ENCODE results near the gene LRPPRC. TPM values are rescaled to one million over a fixed set of nuclear protein-coding genes. Genes with fewer than 3 reads are reported as not detected.
"Not testable (repeated sequence)": the region's sequence is repeated elsewhere in the genome, so short reads cannot be mapped to it uniquely, and the experiment has no call there.

The LRPPRC gene
- total RNA-seq, 1 donor from 2014 or later, result 179 TPM

- Mint-ChIP-seq H3K27me3 (no peaks in the 10 kb centered on the region), H3K4me3 (no peak overlapping the region), H3K27ac (no peak overlapping the region), H3K4me1 (peaks cover 10% of the 10 kb centered on the region), H3K9me3 (no peaks in the 10 kb centered on the region), H3K36me3 (ENCODE audit: low read depth) (peaks cover 46% of the 10 kb centered on the region)
- intact Hi-C loops (cut with micrococcal nuclease), result no loop called here
- DNase-seq, result no peak
Observed at GRCh38 chr2:43925431-43925830, 70.4 kb downstream of the LRPPRC start.

- H3K4me1 Mint-ChIP-seq, result peaks cover 10% of the 10 kb centered on the region
- no peak overlapping the region for H3K4me3 Mint-ChIP-seq
- H3K27me3 Mint-ChIP-seq, result no peaks in the 10 kb centered on the region
- DNase-seq, result no peak
- intact Hi-C loops (cut with micrococcal nuclease), result no loop called here
- H3K27ac Mint-ChIP-seq, result no peak overlapping the region
- H3K9me3 Mint-ChIP-seq, result no peaks in the 10 kb centered on the region
- H3K36me3 Mint-ChIP-seq (ENCODE audit: low read depth), result peaks cover 44% of the 10 kb centered on the region
Observed at GRCh38 chr2:43924463-43924862, 71.3 kb downstream of the LRPPRC start.

GRCh38 chr2:43911136-43911790 lies 84.5 kb downstream of the LRPPRC start:
- H3K27me3 Mint-ChIP-seq; H3K9me3 Mint-ChIP-seq; H3K4me1 Mint-ChIP-seq; DNase-seq; H3K4me3 Mint-ChIP-seq; intact Hi-C loops (cut with micrococcal nuclease); H3K27ac Mint-ChIP-seq: not testable (repeated sequence)
- peaks cover 53% of the 10 kb centered on the region for H3K36me3 Mint-ChIP-seq (ENCODE audit: low read depth)

- H3K4me1 Mint-ChIP-seq, result peaks cover 3% of the 10 kb centered on the region
- peaks cover 51% of the 10 kb centered on the region for H3K36me3 Mint-ChIP-seq (ENCODE audit: low read depth)
- no peak overlapping the region for H3K4me3 Mint-ChIP-seq
- H3K9me3 Mint-ChIP-seq, result no peaks in the 10 kb centered on the region
- intact Hi-C loops (cut with micrococcal nuclease), result no loop called here
- H3K27ac Mint-ChIP-seq, result no peak overlapping the region
- no peaks in the 10 kb centered on the region for H3K27me3 Mint-ChIP-seq
- DNase-seq, result no peak
Observed at GRCh38 chr2:43906448-43907109, 89.2 kb downstream of the LRPPRC start.

GRCh38 chr2:43905871-43906270 lies 89.9 kb downstream of the LRPPRC start:
- no peak for DNase-seq
- no peak overlapping the region for H3K4me3 Mint-ChIP-seq
- intact Hi-C loops (cut with micrococcal nuclease), result no loop called here
- peaks cover 3% of the 10 kb centered on the region for H3K4me1 Mint-ChIP-seq
- no peaks in the 10 kb centered on the region for H3K27me3 Mint-ChIP-seq
- H3K9me3 Mint-ChIP-seq, result no peaks in the 10 kb centered on the region
- no peak overlapping the region for H3K27ac Mint-ChIP-seq
- peaks cover 48% of the 10 kb centered on the region for H3K36me3 Mint-ChIP-seq (ENCODE audit: low read depth)

- Mint-ChIP-seq H3K27me3 (no peaks in the 10 kb centered on the region), H3K36me3 (ENCODE audit: low read depth) (peaks cover 50% of the 10 kb centered on the region), H3K4me3 (no peak overlapping the region), H3K27ac (peak overlapping the region; percentile 25), H3K4me1 (peaks cover 3% of the 10 kb centered on the region), H3K9me3 (no peaks in the 10 kb centered on the region)
- DNase-seq, result no peak
- intact Hi-C loops (cut with micrococcal nuclease), result no loop called here
Observed at GRCh38 chr2:43905371-43905803, 90.4 kb downstream of the LRPPRC start.

- no peak for DNase-seq
- Mint-ChIP-seq H3K4me3 (no peak overlapping the region), H3K4me1 (no peaks in the 10 kb centered on the region), H3K9me3 (no peaks in the 10 kb centered on the region), H3K36me3 (ENCODE audit: low read depth) (peaks cover 48% of the 10 kb centered on the region), H3K27ac (no peak overlapping the region), H3K27me3 (no peaks in the 10 kb centered on the region)
- intact Hi-C loops (cut with micrococcal nuclease), result no loop called here
Observed at GRCh38 chr2:43899589-43899988, 96.2 kb downstream of the LRPPRC start.

- Mint-ChIP-seq H3K9me3 (no peaks in the 10 kb centered on the region), H3K36me3 (ENCODE audit: low read depth) (peaks cover 45% of the 10 kb centered on the region), H3K27me3 (no peaks in the 10 kb centered on the region), H3K4me3 (no peak overlapping the region), H3K4me1 (no peaks in the 10 kb centered on the region), H3K27ac (no peak overlapping the region)
- intact Hi-C loops (cut with micrococcal nuclease), result no loop called here
- DNase-seq, result peak; percentile 43
Observed at GRCh38 chr2:43898838-43899346, 96.9 kb downstream of the LRPPRC start.

GRCh38 chr2:43898134-43898837 lies 97.5 kb downstream of the LRPPRC start:
- intact Hi-C loops (cut with micrococcal nuclease), result no loop called here
- Mint-ChIP-seq H3K27ac (no peak overlapping the region), H3K4me3 (no peak overlapping the region), H3K4me1 (no peaks in the 10 kb centered on the region), H3K27me3 (no peaks in the 10 kb centered on the region), H3K9me3 (no peaks in the 10 kb centered on the region), H3K36me3 (ENCODE audit: low read depth) (peaks cover 48% of the 10 kb centered on the region)
- DNase-seq, result peak; percentile 55

- Mint-ChIP-seq H3K4me1 (no peaks in the 10 kb centered on the region), H3K27me3 (no peaks in the 10 kb centered on the region), H3K27ac (no peak overlapping the region), H3K36me3 (ENCODE audit: low read depth) (peaks cover 52% of the 10 kb centered on the region), H3K4me3 (no peak overlapping the region), H3K9me3 (no peaks in the 10 kb centered on the region)
- DNase-seq, result no peak
- intact Hi-C loops (cut with micrococcal nuclease), result no loop called here
Observed at GRCh38 chr2:43897492-43897891, 98.3 kb downstream of the LRPPRC start.

- intact Hi-C loops (cut with micrococcal nuclease), result no loop called here
- no peaks in the 10 kb centered on the region for H3K4me1 Mint-ChIP-seq
- no peak overlapping the region for H3K4me3 Mint-ChIP-seq
- no peaks in the 10 kb centered on the region for H3K27me3 Mint-ChIP-seq
- H3K9me3 Mint-ChIP-seq, result no peaks in the 10 kb centered on the region
- DNase-seq, result no peak
- peaks cover 58% of the 10 kb centered on the region for H3K36me3 Mint-ChIP-seq (ENCODE audit: low read depth)
- H3K27ac Mint-ChIP-seq, result no peak overlapping the region
Observed at GRCh38 chr2:43896906-43897305, 98.9 kb downstream of the LRPPRC start.

- Mint-ChIP-seq H3K27me3 (no peaks in the 10 kb centered on the region), H3K36me3 (ENCODE audit: low read depth) (peaks cover 72% of the 10 kb centered on the region), H3K4me3 (no peak overlapping the region), H3K4me1 (no peaks in the 10 kb centered on the region), H3K9me3 (no peaks in the 10 kb centered on the region), H3K27ac (no peak overlapping the region)
- intact Hi-C loops (cut with micrococcal nuclease), result no loop called here
- DNase-seq, result no peak
Observed at GRCh38 chr2:43894743-43895142, 101.0 kb downstream of the LRPPRC start.

- peaks cover 78% of the 10 kb centered on the region for H3K36me3 Mint-ChIP-seq (ENCODE audit: low read depth)
- H3K27me3 Mint-ChIP-seq, result no peaks in the 10 kb centered on the region
Observed at GRCh38 chr2:43890855-43891254, 104.9 kb downstream of the LRPPRC start.

GRCh38 chr2:43889416-43889815 lies 106.4 kb downstream of the LRPPRC start:
- Mint-ChIP-seq H3K9me3 (no peaks in the 10 kb centered on the region), H3K4me1 (peaks cover 7% of the 10 kb centered on the region), H3K4me3 (no peak overlapping the region), H3K36me3 (ENCODE audit: low read depth) (peaks cover 71% of the 10 kb centered on the region), H3K27ac (no peak overlapping the region), H3K27me3 (no peaks in the 10 kb centered on the region)
- intact Hi-C loops (cut with micrococcal nuclease), result no loop called here
- no peak for DNase-seq

More at GRCh38 chr2:43890855-43891254, 104.9 kb downstream of the LRPPRC start:
- Mint-ChIP-seq H3K4me1 (peaks cover 7% of the 10 kb centered on the region), H3K9me3 (no peaks in the 10 kb centered on the region), H3K27ac (no peak overlapping the region), H3K4me3 (no peak overlapping the region)
- no peak for DNase-seq
- intact Hi-C loops (cut with micrococcal nuclease), result no loop called here

Measured in activated CD4-positive, alpha-beta T cell treated with anti-CD3 and anti-CD28 coated beads, Interleukin-2, amount 10 ng/mL, durations not matched to agents 24 days and 14 days (primary cell).